GM23338 (cell line): ENCODE measurements around the gene GNG7. TPM values are rescaled to one million over a fixed set of nuclear protein-coding genes. Genes with fewer than 3 reads are reported as not detected.

Experiments used
- ATAC-seq: fragments of 200-7000 bp; cut with Tn5 transposase; 3 replicates; pipeline ENCODE4 v1.9.1; 2020
- DNase-seq: peaks from one replicate; pipeline ENCODE4 v3.0.0-alpha.2; 2015; ENCODE audit warnings: low spot score
- H2AFZ ChIP-seq: fragments of 200-600 bp; sonication (generic); 2 replicates; pipeline ENCODE4 v1.8.0; 2016; ENCODE audit warnings: antibody characterized with exemption, mild to moderate bottlenecking, moderate library complexity
- H3F3A ChIP-seq: fragments of 200-600 bp; sonication (generic); replicated peaks from 2 replicates; pipeline ENCODE4 v1.8.0; 2017; ENCODE audit warnings: antibody characterized with exemption, mixed run types, low read depth
- H3K27ac ChIP-seq: fragments of 200-600 bp; sonication (generic); 2 replicates; pipeline ENCODE4 v1.6.1; 2016; ENCODE audit warnings: low read depth
- H3K27me3 ChIP-seq: fragments of 200-600 bp; sonication (generic); 2 replicates; pipeline ENCODE4 v1.8.0; 2016; ENCODE audit warnings: mild to moderate bottlenecking, mixed run types, moderate library complexity; ENCODE audit not compliant: insufficient read depth
- H3K36me3 ChIP-seq: fragments of 200-600 bp; sonication (generic); 2 replicates; pipeline ENCODE4 v1.8.0; 2016; ENCODE audit warnings: mild to moderate bottlenecking; ENCODE audit not compliant: insufficient read depth
- H3K4me1 ChIP-seq: fragments of 200-600 bp; sonication (generic); 2 replicates; pipeline ENCODE4 v1.8.0; 2016; ENCODE audit warnings: mild to moderate bottlenecking, moderate library complexity; ENCODE audit not compliant: insufficient read depth
- H3K4me2 ChIP-seq: fragments of 200-600 bp; sonication (generic); 2 replicates; pipeline ENCODE4 v1.7.1; 2017; ENCODE audit warnings: mixed run types
- H3K4me3 ChIP-seq: fragments of 200-600 bp; sonication (generic); 2 replicates; pipeline ENCODE4 v1.6.1; 2016; ENCODE audit warnings: mixed run types
- H3K79me2 ChIP-seq: fragments of 200-600 bp; sonication (generic); replicated peaks from 2 replicates; pipeline ENCODE4 v1.8.0; 2017; ENCODE audit warnings: mild to moderate bottlenecking; ENCODE audit not compliant: insufficient read depth
- H3K9me2 ChIP-seq: fragments of 200-600 bp; sonication (generic); 2 replicates; pipeline ENCODE4 v1.8.0; 2017; ENCODE audit not compliant: insufficient read depth
- H4K20me1 ChIP-seq: fragments of 200-600 bp; sonication (generic); replicated peaks from 2 replicates; pipeline ENCODE4 v1.8.0; 2017; ENCODE audit warnings: mild to moderate bottlenecking; ENCODE audit not compliant: insufficient read depth
- H3K27ac Mint-ChIP-seq: 2 replicates; pipeline ENCODE4 v1.8.0; 2020; ENCODE audit warnings: inconsistent platforms, mild to moderate bottlenecking, moderate library complexity, mixed read lengths
- H3K27me3 Mint-ChIP-seq: 3 replicates; pipeline ENCODE4 v1.8.0; 2022; ENCODE audit warnings: low read depth, mild to moderate bottlenecking, moderate library complexity, mixed read lengths, inconsistent platforms; ENCODE audit not compliant: insufficient read depth, poor library complexity
- H3K36me3 Mint-ChIP-seq: 3 replicates; pipeline ENCODE4 v1.8.0; 2021; ENCODE audit warnings: low read depth, mild to moderate bottlenecking, inconsistent platforms, moderate library complexity, mixed read lengths
- H3K4me1 Mint-ChIP-seq: 3 replicates; pipeline ENCODE4 v1.8.0; 2020; ENCODE audit warnings: mild to moderate bottlenecking, inconsistent platforms, mixed read lengths
- H3K4me3 Mint-ChIP-seq: 3 replicates; pipeline ENCODE4 v1.8.0; 2021; ENCODE audit warnings: moderate library complexity, mild to moderate bottlenecking, inconsistent platforms, mixed read lengths
- H3K9me3 Mint-ChIP-seq: 3 replicates; pipeline ENCODE4 v1.8.0; 2020; ENCODE audit warnings: moderate library complexity, mild to moderate bottlenecking, inconsistent platforms, mixed read lengths
- EZH2phosphoT487 ChIP-seq: fragments of 200-600 bp; sonication (generic); IDR thresholded peaks from one replicate; pipeline ENCODE4 v1.8.1; 2018; ENCODE audit warnings: antibody characterized with exemption; ENCODE audit not compliant: unreplicated experiment
- JUNB ChIP-seq: IDR thresholded peaks from one replicate; pipeline ENCODE4 v1.6.1; 2016; ENCODE audit warnings: antibody characterized with exemption; ENCODE audit not compliant: unreplicated experiment
- POLR2AphosphoS5 ChIP-seq: IDR thresholded peaks from 2 replicates; pipeline ENCODE4 v1.6.1; 2016; ENCODE audit warnings: antibody characterized with exemption, low read depth
- REST ChIP-seq: IDR thresholded peaks from one replicate; pipeline ENCODE4 v1.6.1; 2018; ENCODE audit warnings: antibody characterized with exemption; ENCODE audit not compliant: unreplicated experiment
- STAT1 ChIP-seq: IDR thresholded peaks from one replicate; pipeline ENCODE4 v1.6.1; 2016; ENCODE audit warnings: antibody characterized with exemption; ENCODE audit not compliant: unreplicated experiment
- ZNF331 ChIP-seq: fragments of 250-450 bp; sonication (Bioruptor Pico); IDR thresholded peaks from 2 replicates; pipeline ENCODE4 v1.5.0; 2020; ENCODE audit warnings: low read depth, mild to moderate bottlenecking, moderate library complexity
- ZNF462 ChIP-seq: fragments of 250-450 bp; sonication (Bioruptor Pico); IDR thresholded peaks from 2 replicates; pipeline ENCODE4 v1.5.0; 2020; ENCODE audit warnings: mild to moderate bottlenecking, moderate library complexity
- polyA plus RNA-seq: library from polyadenylated mRNA; unstranded; fragments of >200 nt; fragmentation: Nextera tagmentation; extraction: Ambion mirVana; gene quantifications from 2 replicates; pipeline ENCODE4 v1.2.1, GENCODE V29; 2016
- total RNA-seq: library from RNA; depleted of rRNA; stranded (reverse); fragments of >200 nt; shearing (Covaris generic); gene quantifications from 2 replicates; pipeline ENCODE4 v1.2.3, GENCODE V29; 2014
- TF ChIP-seq, protein P1 (sequence below), 2 experiments: fragments of 200-600 bp in 1 of 2; sonication (generic) in 1 of 2; conservative IDR thresholded peaks; 2 replicates each; pipeline versions ENCODE4 v1.5.1 to v1.6.1; 2016 to 2017; ENCODE audit warnings: antibody characterized with exemption in 2 of 2, low read depth in 2 of 2, mild to moderate bottlenecking in 2 of 2, moderate library complexity in 1 of 2
- TF ChIP-seq, protein P2 (sequence below): IDR thresholded peaks from 2 replicates; pipeline ENCODE4 v1.6.1; 2016; ENCODE audit warnings: antibody characterized with exemption

The GNG7 gene
- total and polyA plus RNA-seq, 2 experiments from 2014 or later, result 5.1 to 5.4 TPM

GRCh38 chr19:2675892-2676291, 26.6 kb downstream of the GNG7 start:
- Histone ChIP-seq H3K4me3 (no peak overlapping the region), H3K4me2 (0 out of 2 replicates have a peak overlapping the region, but pooled peaks have one; percentile 66), H3K27me3 (no peaks in the 10 kb centered on the region), H3K79me2 (no peaks in the 10 kb centered on the region), H3F3A (peaks cover 7% of the 10 kb centered on the region), H3K36me3 (no peaks in the 10 kb centered on the region), H2AFZ (no peak overlapping the region), H4K20me1 (no peaks in the 10 kb centered on the region), H3K4me1 (peaks cover 13% of the 10 kb centered on the region), H3K27ac (no peak overlapping the region), H3K9me2 (no peaks in the 10 kb centered on the region)
- no peak for DNase-seq
- peak; percentile 34 for ATAC-seq
- Mint-ChIP-seq H3K4me1 (peaks cover 19% of the 10 kb centered on the region), H3K27me3 (peaks cover 17% of the 10 kb centered on the region), H3K36me3 (no peaks in the 10 kb centered on the region; the same call in 1 of the 3 replicates), H3K4me3 (no peak overlapping the region), H3K9me3 (peaks cover 3% of the 10 kb centered on the region; the same call in 2 of the 3 replicates), H3K27ac (no peak overlapping the region)
- TF ChIP-seq JUNB (no peak), STAT1 (no peak), POLR2AphosphoS5 (no peak), EZH2phosphoT487 (no peak)
- TF ChIP-seq, protein P1, sequence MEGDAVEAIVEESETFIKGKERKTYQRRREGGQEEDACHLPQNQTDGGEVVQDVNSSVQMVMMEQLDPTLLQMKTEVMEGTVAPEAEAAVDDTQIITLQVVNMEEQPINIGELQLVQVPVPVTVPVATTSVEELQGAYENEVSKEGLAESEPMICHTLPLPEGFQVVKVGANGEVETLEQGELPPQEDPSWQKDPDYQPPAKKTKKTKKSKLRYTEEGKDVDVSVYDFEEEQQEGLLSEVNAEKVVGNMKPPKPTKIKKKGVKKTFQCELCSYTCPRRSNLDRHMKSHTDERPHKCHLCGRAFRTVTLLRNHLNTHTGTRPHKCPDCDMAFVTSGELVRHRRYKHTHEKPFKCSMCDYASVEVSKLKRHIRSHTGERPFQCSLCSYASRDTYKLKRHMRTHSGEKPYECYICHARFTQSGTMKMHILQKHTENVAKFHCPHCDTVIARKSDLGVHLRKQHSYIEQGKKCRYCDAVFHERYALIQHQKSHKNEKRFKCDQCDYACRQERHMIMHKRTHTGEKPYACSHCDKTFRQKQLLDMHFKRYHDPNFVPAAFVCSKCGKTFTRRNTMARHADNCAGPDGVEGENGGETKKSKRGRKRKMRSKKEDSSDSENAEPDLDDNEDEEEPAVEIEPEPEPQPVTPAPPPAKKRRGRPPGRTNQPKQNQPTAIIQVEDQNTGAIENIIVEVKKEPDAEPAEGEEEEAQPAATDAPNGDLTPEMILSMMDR (conservative IDR thresholded peaks at IDR 0.05; ENCODE audit: low read depth in 2 of 2), result no peak

- Histone ChIP-seq H3K27me3 (no peaks in the 10 kb centered on the region), H3K9me2 (no peaks in the 10 kb centered on the region), H3K4me2 (no peak overlapping the region), H3F3A (peaks cover 6% of the 10 kb centered on the region), H3K27ac (no peak overlapping the region), H3K4me3 (no peak overlapping the region), H3K4me1 (peaks cover 7% of the 10 kb centered on the region), H3K79me2 (no peaks in the 10 kb centered on the region), H3K36me3 (no peaks in the 10 kb centered on the region), H2AFZ (no peak overlapping the region), H4K20me1 (no peaks in the 10 kb centered on the region; the same call in 1 of the 2 replicates)
- TF ChIP-seq ZNF462 (CRISPR knock-in tag) (no peak), STAT1 (no peak), REST (no peak), ZNF331 (CRISPR knock-in tag) (no peak), EZH2phosphoT487 (no peak)
- TF ChIP-seq, protein P2, sequence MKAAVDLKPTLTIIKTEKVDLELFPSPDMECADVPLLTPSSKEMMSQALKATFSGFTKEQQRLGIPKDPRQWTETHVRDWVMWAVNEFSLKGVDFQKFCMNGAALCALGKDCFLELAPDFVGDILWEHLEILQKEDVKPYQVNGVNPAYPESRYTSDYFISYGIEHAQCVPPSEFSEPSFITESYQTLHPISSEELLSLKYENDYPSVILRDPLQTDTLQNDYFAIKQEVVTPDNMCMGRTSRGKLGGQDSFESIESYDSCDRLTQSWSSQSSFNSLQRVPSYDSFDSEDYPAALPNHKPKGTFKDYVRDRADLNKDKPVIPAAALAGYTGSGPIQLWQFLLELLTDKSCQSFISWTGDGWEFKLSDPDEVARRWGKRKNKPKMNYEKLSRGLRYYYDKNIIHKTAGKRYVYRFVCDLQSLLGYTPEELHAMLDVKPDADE, result no peak
- H3K27me3 Mint-ChIP-seq, result peaks cover 14% of the 10 kb centered on the region
- H3K36me3 Mint-ChIP-seq, result no peaks in the 10 kb centered on the region
- DNase-seq, result no peak
- no peak for ATAC-seq
- no peak overlapping the region for H3K27ac Mint-ChIP-seq
- H3K9me3 Mint-ChIP-seq, result no peaks in the 10 kb centered on the region
- peaks cover 17% of the 10 kb centered on the region for H3K4me1 Mint-ChIP-seq
- no peak overlapping the region for H3K4me3 Mint-ChIP-seq
These were observed 32.3 kb downstream of the GNG7 start for GRCh38 chr19:2670217-2670616.
